ENCODE data around the gene FLYWCH1.
A peak's percentile ranks its signal among the peaks of the same experiment; 100 is the strongest.

- peak; percentile 47; the same call in 1 of the 2 replicates for TF ChIP-seq TAF1 (IDR thresholded peaks at IDR 0.05; ENCODE audit: borderline replicate concordance, low read depth, low read length)
- peak; percentile 89; the same call in 1 of the 2 replicates for TF ChIP-seq POLR2A (IDR thresholded peaks at IDR 0.05; ENCODE audit: low read depth, low read length)
- peak; percentile 72 for TF ChIP-seq POLR2AphosphoS5 (IDR thresholded peaks at IDR 0.05; ENCODE audit: low read depth, low read length)
Observed at GRCh38 chr16:2980227-2981176, 68.8 kb downstream of the FLYWCH1 start, which contains the start of gene PKMYT1.

All from GM12892 (cell line).